ENCODE measurements around the gene MOG. TPM values are rescaled to one million over a fixed set of nuclear protein-coding genes. Genes with fewer than 3 reads are reported as not detected.

The MOG gene
- polyA plus RNA-seq, 2 of the 4 experiments (the other 2 are of a cell fraction): not detected

DNA sequence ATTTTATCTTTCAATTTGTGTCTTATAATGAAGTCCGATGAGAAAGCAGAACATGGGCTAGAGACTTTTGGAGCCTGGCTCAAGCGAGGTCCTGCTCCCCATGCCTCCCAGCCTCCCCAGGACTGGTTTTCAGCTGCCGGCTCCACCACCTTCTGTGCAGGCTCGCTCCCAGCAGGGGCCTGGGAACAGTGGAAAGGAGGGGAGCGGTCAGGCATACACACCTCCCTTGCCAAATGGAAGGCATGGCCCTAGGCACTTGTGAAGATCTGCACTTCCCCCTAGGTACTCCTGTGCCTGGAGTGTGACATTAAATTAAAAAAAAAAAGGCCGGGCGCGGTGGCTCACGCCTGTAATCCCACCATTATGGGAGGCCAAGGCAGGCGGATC, 4.7 kb upstream of the MOG start (continued):
- TF ChIP-seq NPAS2 (CRISPR knock-in tag; IDR thresholded peaks at IDR 0.05; ENCODE audit: borderline replicate concordance) (no peak), RAD21 (conservative IDR thresholded peaks at IDR 0.05 in 1 of 2, IDR thresholded peaks at IDR 0.05 in 1 of 2) (no peak), CHD2 (IDR thresholded peaks at IDR 0.05; ENCODE audit: low read length, partially characterized antibody) (no peak), JUN (IDR thresholded peaks at IDR 0.05) (no peak), FOXS1 (CRISPR knock-in tag; IDR thresholded peaks at IDR 0.05) (no peak), EHF (CRISPR knock-in tag; IDR thresholded peaks at IDR 0.05) (no peak), HOXB13 (CRISPR knock-in tag; IDR thresholded peaks at IDR 0.05; ENCODE audit: low read depth) (no peak), RFX5 (IDR thresholded peaks at IDR 0.05) (no peak)
- TF ChIP-seq, protein P1, sequence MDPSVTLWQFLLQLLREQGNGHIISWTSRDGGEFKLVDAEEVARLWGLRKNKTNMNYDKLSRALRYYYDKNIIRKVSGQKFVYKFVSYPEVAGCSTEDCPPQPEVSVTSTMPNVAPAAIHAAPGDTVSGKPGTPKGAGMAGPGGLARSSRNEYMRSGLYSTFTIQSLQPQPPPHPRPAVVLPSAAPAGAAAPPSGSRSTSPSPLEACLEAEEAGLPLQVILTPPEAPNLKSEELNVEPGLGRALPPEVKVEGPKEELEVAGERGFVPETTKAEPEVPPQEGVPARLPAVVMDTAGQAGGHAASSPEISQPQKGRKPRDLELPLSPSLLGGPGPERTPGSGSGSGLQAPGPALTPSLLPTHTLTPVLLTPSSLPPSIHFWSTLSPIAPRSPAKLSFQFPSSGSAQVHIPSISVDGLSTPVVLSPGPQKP (IDR thresholded peaks at IDR 0.05; ENCODE audit: low read depth, low read length): no peak

DNA sequence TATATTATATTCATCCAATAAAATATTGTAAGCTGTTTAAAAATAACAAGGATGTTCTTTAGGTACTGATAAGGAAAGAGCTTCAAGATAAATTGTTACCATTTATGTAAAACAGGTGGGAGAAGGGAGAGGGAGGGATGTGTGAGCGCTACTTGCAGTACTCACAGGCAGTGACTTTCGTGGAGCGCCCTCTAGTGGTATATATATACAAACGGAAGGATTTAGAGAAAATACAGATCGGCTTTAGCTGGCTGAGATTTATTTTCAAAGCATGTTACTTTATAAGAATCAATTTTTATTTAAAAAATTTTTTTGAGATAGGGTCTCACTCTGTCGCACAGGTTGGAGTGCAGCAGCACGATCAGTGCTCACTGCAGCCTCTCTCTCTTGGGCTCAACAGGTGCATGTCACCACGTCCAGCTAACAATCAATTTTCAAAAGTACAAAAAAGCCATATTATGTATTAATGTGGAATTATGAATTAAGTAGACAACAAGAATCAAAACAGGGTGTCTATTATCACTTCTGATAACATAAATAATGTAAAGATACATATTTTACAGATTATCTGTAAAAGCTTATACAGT, 3.3 kb upstream of the MOG start:
- no peak for FAIRE-seq
- TF ChIP-seq RAD21 (conservative IDR thresholded peaks at IDR 0.05 in 1 of 2, IDR thresholded peaks at IDR 0.05 in 1 of 2) (peak in 1 of 2 experiments; percentile 14; a peak in 1 of 5 replicates), MYC (IDR thresholded peaks at IDR 0.05; ENCODE audit: borderline replicate concordance, low read length) (no peak), RARB (CRISPR knock-in tag; IDR thresholded peaks at IDR 0.05) (no peak), ZC3H11A (IDR thresholded peaks at IDR 0.05) (no peak)
- TF ChIP-seq, protein P2, sequence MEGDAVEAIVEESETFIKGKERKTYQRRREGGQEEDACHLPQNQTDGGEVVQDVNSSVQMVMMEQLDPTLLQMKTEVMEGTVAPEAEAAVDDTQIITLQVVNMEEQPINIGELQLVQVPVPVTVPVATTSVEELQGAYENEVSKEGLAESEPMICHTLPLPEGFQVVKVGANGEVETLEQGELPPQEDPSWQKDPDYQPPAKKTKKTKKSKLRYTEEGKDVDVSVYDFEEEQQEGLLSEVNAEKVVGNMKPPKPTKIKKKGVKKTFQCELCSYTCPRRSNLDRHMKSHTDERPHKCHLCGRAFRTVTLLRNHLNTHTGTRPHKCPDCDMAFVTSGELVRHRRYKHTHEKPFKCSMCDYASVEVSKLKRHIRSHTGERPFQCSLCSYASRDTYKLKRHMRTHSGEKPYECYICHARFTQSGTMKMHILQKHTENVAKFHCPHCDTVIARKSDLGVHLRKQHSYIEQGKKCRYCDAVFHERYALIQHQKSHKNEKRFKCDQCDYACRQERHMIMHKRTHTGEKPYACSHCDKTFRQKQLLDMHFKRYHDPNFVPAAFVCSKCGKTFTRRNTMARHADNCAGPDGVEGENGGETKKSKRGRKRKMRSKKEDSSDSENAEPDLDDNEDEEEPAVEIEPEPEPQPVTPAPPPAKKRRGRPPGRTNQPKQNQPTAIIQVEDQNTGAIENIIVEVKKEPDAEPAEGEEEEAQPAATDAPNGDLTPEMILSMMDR (IDR thresholded peaks at IDR 0.05): peak; percentile 64
- 8% methylated on average over 8 of the region's 8 CpGs for WGBS (ENCODE audit: missing lambda C conversion rate)
- Histone ChIP-seq H3K4me1 (no peaks in the 10 kb centered on the region), H3K9me3 (no peaks in the 10 kb centered on the region), H3K27ac (no peak overlapping the region), H3K4me2 (peak overlapping the region; percentile 36; the same call in 2 of the 3 replicates), H3K4me3 (no peak overlapping the region)
- peak in 1 of 2 experiments; percentile 31; a peak in 2 of 6 replicates for ATAC-seq
- DNase-seq (ENCODE audit: low read depth in 1 of 2, low spot score in 1 of 2): peak; percentile 58 to 79
- ChIA-PET POLR2A (interaction anchor here (0.5 kb wide), 1 partner anchor 8 kb away, joined by 3 read pairs; no protein-coding TSS in a partner anchor), CTCF (interaction anchor here (0.6 to 12.2 kb wide), 31 partner anchors 11 to 406 kb away, joined by 3 to 183 read pairs (median 4); partner anchors contain the start of gene GABBR1)

DNA sequence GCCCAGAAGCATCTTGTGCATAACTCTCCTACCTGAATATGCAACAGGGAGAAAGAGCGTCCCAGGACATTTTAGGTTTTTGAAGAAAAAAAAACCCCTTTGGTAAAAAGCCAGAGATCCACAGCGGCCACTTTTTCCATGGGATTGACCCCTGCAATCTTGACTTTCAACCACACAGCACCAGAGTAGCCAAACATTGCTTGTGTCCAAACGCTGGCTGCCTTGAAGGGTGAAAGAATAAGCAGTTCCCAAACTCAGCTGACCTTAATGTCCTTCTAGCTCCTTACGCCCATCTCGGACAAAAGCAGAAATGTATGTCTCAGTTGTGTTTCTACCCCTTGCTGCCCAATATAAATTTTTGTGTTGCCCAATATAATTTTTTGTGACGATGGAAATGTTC, 1.2 kb upstream of the MOG start:
- ChIA-PET CTCF (interaction anchor here (1.4 to 12.2 kb wide), 3 partner anchors 9 to 46 kb away, joined by 3 to 183 read pairs (median 69); partner anchors contain the start of gene GABBR1), POLR2A (no interaction called here)
- Histone ChIP-seq H3K4me1 (no peaks in the 10 kb centered on the region), H3K4me3 (no peak overlapping the region), H3K27ac (no peak overlapping the region), H3K4me2 (no peak overlapping the region), H3K9me3 (no peaks in the 10 kb centered on the region)
- no peak for FAIRE-seq
- WGBS (ENCODE audit: missing lambda C conversion rate): 65% methylated on average over 6 of the region's 6 CpGs
- TF ChIP-seq, protein P3, sequence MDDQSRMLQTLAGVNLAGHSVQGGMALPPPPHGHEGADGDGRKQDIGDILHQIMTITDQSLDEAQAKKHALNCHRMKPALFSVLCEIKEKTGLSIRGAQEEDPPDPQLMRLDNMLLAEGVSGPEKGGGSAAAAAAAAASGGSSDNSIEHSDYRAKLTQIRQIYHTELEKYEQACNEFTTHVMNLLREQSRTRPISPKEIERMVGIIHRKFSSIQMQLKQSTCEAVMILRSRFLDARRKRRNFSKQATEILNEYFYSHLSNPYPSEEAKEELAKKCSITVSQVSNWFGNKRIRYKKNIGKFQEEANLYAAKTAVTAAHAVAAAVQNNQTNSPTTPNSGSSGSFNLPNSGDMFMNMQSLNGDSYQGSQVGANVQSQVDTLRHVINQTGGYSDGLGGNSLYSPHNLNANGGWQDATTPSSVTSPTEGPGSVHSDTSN (IDR thresholded peaks at IDR 0.05): no peak
- TF ChIP-seq, protein P1 (IDR thresholded peaks at IDR 0.05; ENCODE audit: low read depth, low read length): no peak
- TF ChIP-seq BHLHE40 (IDR thresholded peaks at IDR 0.05; ENCODE audit: low read depth, low read length) (no peak), POLR2A (IDR thresholded peaks at IDR 0.05; ENCODE audit: low read length) (no peak), HDAC2 (IDR thresholded peaks at IDR 0.05) (no peak), HOXB13 (CRISPR knock-in tag; IDR thresholded peaks at IDR 0.05; ENCODE audit: low read depth) (no peak), CHD4 (IDR thresholded peaks at IDR 0.05; ENCODE audit: borderline replicate concordance) (no peak), NFE2L2 (conservative IDR thresholded peaks at IDR 0.05; ENCODE audit: low read length) (no peak), ESRRA (IDR thresholded peaks at IDR 0.05; ENCODE audit: borderline replicate concordance, low read length) (no peak), RFX5 (IDR thresholded peaks at IDR 0.05) (no peak), EHF (CRISPR knock-in tag; IDR thresholded peaks at IDR 0.05) (no peak)
- DNase-seq (ENCODE audit: low read depth in 1 of 2, low spot score in 1 of 2): no peak
- no peak for ATAC-seq
